ENCODE measurements around the gene RNF141.

Gene RNF141

GRCh38 chr11:10497371-10498021, 43.5 kb downstream of the RNF141 start:
- no peak for DNase-seq

- DNase-seq: no peak
Measured at GRCh38 chr11:10496296-10496936, 44.6 kb downstream of the RNF141 start.

- DNase-seq: no peak
Measured at GRCh38 chr11:10495464-10495786, 45.6 kb downstream of the RNF141 start.

- DNase-seq: no peak
Measured at GRCh38 chr11:10494636-10495463, 46.1 kb downstream of the RNF141 start.

GRCh38 chr11:10493041-10493663, 47.8 kb downstream of the RNF141 start:
- no peak for DNase-seq

- no peak for DNase-seq
Measured at GRCh38 chr11:10492084-10492483, 48.9 kb downstream of the RNF141 start.

GRCh38 chr11:10490398-10491241, 50.4 kb downstream of the RNF141 start:
- DNase-seq: no peak

GRCh38 chr11:10490032-10490397, 51.0 kb downstream of the RNF141 start:
- DNase-seq: no peak

GRCh38 chr11:10488934-10489691, 51.9 kb downstream of the RNF141 start:
- no peak for DNase-seq

GRCh38 chr11:10488121-10488933, 52.7 kb downstream of the RNF141 start:
- DNase-seq: no peak

GRCh38 chr11:10487002-10487647, 53.9 kb downstream of the RNF141 start:
- DNase-seq: no peak

- DNase-seq: no peak
Measured at GRCh38 chr11:10486161-10486840, 54.7 kb downstream of the RNF141 start.

GRCh38 chr11:10485646-10486045, 55.3 kb downstream of the RNF141 start:
- DNase-seq: no peak

GRCh38 chr11:10484461-10485180, 56.4 kb downstream of the RNF141 start:
- no peak for DNase-seq

- DNase-seq: no peak
Measured at GRCh38 chr11:10483584-10483983, 57.4 kb downstream of the RNF141 start.

- no peak for DNase-seq
Measured at GRCh38 chr11:10483174-10483573, 57.8 kb downstream of the RNF141 start.

- no peak for DNase-seq
Measured at GRCh38 chr11:10481560-10482349, 59.2 kb downstream of the RNF141 start.

GRCh38 chr11:10480760-10481159, 60.2 kb downstream of the RNF141 start:
- DNase-seq: no peak
